Adipose tissue (tissue), 3 donors: Measurements from ENCODE around the gene MYOM3. TPM values are rescaled to one million over a fixed set of nuclear protein-coding genes. Genes with fewer than 3 reads are reported as not detected.
A peak's percentile ranks its signal among the peaks of the same experiment; 100 is the strongest.
"Not testable (repeated sequence)": the region's sequence is repeated elsewhere in the genome, so short reads cannot be mapped to it uniquely, and the experiment has no call there.

Experiments
- H3K27ac ChIP-seq: one replicate; pipeline ENCODE4 v1.5.1; 2013; ENCODE audit warnings: low read depth, low read length
- WGBS, 3 donors: extraction: QIAGEN DNeasy Blood & Tissue Kit; methylation state at CpG; one replicate each; pipeline ENCODE4 v1.1.7; 2013; 5-methylcytosine and 5-hydroxymethylcytosine counted together
- polyA plus RNA-seq, 3 donors: library from polyadenylated mRNA; stranded (reverse); fragments of 200-250 nt; gene quantifications; one replicate each; pipeline ENCODE4 v1.2.3, GENCODE V29; 2013
- donor health status: healthy with polysubstance abuse.
- donor health status: Bipolar disorder and iron deficiency.
- donor health status: healthy.

Gene MYOM3
- polyA plus RNA-seq, 3 donors: 0.33 to 0.76 (median 0.34) TPM

DNA sequence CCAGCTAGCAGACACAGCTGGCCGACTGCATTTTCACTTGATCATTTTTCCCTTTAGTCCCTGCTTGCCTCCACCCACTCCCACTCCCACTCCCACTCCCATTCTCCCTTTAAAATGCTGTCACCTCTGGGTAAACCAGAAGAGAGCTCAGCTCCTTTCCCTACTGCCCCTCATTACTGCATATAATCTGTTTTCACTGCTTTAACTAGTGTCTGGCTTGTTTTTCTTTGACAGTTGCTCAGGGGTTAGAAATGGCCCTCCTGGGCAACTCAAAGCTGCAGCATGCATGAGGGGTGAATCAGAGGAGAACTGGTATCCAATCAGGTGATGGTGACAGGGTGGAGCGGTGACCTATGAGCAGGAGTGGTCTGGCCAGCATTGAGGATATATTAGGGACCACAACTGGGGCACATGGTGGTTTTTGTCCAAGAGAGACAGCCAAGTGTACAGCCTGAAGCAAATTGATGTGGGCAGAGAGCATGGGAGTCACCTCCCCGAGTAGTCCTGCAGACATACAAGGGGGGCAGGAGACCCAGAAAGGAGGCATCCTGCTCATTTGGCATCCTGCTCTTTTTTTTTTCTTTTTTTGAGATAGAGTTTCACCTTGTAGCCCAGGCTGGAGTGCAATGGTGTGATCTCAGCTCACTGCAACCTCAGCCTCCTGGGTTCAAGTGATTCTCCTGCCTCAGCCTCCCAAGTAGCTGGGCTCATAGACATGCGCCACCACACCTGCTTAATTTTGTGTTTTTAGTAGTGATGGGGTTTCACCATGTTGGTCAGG, 89.2 kb downstream of the MYOM3 start:
- H3K27ac ChIP-seq: no peak overlapping the region
- WGBS, 3 donors: 69 to 82% (median 81%) methylated on average over 4 of the region's 4 CpGs

- WGBS, 3 donors: 26 to 86% (median 86%) methylated on average over 7 of the region's 7 CpGs
- no peak overlapping the region for H3K27ac ChIP-seq
These were observed 90.3 kb downstream of the MYOM3 start for GRCh38 chr1:24021403-24022266.

DNA sequence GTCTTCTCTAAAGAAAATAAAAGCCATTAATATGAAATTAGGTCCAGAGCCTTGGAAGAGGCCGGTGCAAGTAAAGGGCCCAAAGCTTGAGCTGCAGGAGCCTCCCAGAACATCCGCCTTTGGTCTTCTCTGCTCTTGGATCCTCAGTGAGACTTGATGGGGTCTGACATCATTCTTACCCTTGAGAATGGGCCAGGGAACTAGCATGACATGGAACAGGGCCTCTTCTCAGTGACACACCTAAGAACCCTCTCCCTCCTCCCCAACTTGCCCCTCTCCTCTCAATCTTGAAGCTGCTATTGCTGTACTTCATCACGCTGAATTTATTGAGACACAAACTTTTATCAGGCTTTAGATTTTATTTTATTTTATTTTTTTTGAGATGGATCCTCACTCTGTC, 91.5 kb downstream of the MYOM3 start:
- no peak overlapping the region for H3K27ac ChIP-seq
- WGBS, 3 donors: 78 to 95% (median 84%) methylated on average over 3 of the region's 3 CpGs

DNA sequence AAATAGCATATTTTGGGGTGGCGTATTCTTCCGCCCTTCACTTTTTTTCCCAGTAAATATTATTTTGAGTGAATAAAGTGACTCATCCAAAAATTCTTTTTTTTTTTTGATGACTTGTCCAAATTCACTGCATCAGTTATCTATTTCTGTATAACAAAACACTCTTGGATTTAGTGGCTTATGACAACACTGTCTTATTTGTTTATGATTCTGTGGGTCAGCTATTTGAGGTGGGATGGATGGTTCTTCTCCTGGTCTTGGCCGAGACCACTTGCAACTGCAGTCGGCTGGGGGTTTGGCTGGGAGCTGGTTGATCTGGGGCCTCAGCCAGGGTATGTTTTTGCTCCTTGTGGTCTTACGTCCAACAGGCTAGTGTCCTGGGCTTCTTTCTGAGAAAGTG, 91.9 kb downstream of the MYOM3 start:
- no peak overlapping the region for H3K27ac ChIP-seq
- WGBS, 3 donors: 59 to 89% (median 64%) methylated on average over 5 of the region's 5 CpGs

- WGBS, 3 donors: 27 to 52% (median 44%) methylated on average over 20 of the region's 20 CpGs
These were observed 93.0 kb downstream of the MYOM3 start for GRCh38 chr1:24018611-24019580.

GRCh38 chr1:24015221-24016210, 96.4 kb downstream of the MYOM3 start:
- H3K27ac ChIP-seq: peak overlapping the region; percentile 43
- 33 to 45% (median 34%) methylated on average over 6 of the region's 6 CpGs for WGBS, 3 donors

More at GRCh38 chr1:24018611-24019580, 93.0 kb downstream of the MYOM3 start:
- H3K27ac ChIP-seq: peak overlapping the region; percentile 36

DNA sequence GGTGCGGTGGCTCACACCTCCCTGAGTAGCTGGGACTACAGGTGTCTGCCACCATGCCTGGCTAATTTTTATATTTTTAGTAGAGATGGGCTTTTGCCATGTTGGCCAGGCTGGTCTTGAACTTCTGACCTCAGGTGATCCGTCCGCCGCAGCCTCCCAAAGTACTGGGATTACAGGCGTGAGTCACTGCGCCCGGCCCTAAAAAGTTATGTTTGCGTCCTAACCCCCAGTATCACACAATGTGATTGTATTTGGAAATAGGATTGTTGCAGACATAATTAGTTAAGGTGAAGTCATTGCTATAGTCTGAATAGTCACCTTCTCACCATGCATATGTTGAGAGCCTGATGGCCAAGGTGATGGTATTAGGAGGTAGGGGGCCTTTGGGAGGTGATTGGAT, 99.1 kb downstream of the MYOM3 start:
- H3K27ac ChIP-seq: not testable (repeated sequence)
- WGBS, 3 donors: 97 to 99% (median 97%) methylated on average over 8 of the region's 8 CpGs

DNA sequence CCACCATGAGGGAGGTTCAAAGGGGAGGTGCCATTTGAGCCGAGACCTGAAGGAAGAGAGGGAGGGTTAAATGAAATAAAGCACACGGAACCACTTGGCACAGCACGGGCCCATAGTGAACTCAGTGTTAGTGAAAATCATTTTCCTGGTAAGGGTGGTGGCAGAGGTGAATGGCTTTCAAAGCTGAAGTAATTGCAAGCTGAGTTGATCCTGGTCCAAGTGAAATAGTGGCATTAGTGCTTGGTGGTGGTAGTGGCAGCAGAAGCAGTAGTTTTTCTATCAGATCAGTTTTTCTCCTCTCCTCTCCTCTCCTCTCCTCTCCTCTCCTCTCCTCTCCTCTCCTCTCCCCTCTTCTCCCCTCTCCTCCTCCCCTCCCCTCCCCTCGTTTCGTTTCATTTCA, 101.3 kb downstream of the MYOM3 start:
- WGBS, 3 donors: 22 to 75% (median 70%) methylated on average over 3 of the region's 5 CpGs
- no peak overlapping the region for H3K27ac ChIP-seq

DNA sequence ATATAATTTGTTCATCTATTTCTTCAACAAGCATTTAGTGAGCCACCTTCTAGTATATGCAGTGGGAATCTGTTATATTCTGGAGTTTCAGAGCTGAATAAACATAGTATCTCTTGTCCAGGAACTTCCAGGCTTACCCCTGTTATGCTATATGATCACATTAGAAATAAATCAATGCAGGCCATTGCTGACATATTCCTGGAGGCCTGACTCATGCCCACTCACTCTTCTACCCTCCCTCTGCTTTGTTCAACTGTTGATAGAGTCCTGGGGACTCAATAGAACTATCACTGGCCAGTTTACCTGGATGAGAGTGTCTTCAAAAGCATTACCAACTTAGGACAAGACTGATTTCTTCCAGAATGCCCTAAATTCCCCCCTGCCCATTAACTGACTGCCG, 102.5 kb downstream of the MYOM3 start:
- WGBS, 3 donors: 75 to 84% (median 75%) methylated on average over 1 of the region's 1 CpG
- no peak overlapping the region for H3K27ac ChIP-seq

GRCh38 chr1:24008574-24009184, 103.3 kb downstream of the MYOM3 start:
- 21 to 68% (median 26%) methylated on average over 2 to 3 of the region's 3 CpGs for WGBS, 3 donors
- not testable (repeated sequence) for H3K27ac ChIP-seq

DNA sequence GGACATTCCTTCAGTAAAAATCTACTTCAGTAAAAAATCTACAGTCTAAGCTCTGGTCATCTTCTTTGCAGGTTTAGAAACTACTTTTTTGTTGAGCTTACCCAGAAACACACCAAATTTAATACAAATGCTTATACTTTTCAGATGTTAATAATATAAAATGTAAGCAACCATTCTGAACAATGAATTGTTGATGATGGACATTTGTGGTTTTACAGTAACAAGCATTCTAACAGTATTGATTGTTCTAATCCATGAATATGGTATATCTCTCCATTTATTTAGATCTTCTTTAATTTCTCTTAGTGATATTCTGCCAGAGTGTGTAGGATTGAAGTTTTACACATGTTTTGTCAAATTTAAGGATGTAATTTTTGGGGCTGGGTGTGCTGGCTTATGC, 104.9 kb downstream of the MYOM3 start:
- H3K27ac ChIP-seq: no peak overlapping the region

Other genes starting within 250 kb of the MYOM3 start
- 10 to 100 TPM; 13.8 to 17.1 (median 14.5) TPM for gene FUCA1, start 243.8 kb downstream of the MYOM3 start, polyA plus RNA-seq
- gene CNR2, start 198.8 kb downstream of the MYOM3 start, polyA plus RNA-seq: under 1 TPM; 0.03 to 0.11 (median 0.06) TPM
- gene PNRC2, start 152.3 kb downstream of the MYOM3 start, polyA plus RNA-seq: 100 to 1,000 TPM in 1 of 3 donors, 10 to 100 TPM in 2; 27.6 to 113 (median 85.2) TPM
- 10 to 100 TPM; 27.4 to 61.7 (median 56.8) TPM for gene SRSF10, start 131.8 kb downstream of the MYOM3 start, polyA plus RNA-seq
- 100 to 1,000 TPM in 1 of 3 donors, under 1 TPM in 2; 0.25 to 200 (median 0.34) TPM for gene IL22RA1, start 31.0 kb upstream of the MYOM3 start, polyA plus RNA-seq
- gene IFNLR1, start 75.2 kb upstream of the MYOM3 start, polyA plus RNA-seq: 1 to 10 TPM in 1 of 3 donors, under 1 TPM in 1, not detected in 1; 0.10 to 2.3 TPM
- gene GRHL3, start 207.2 kb upstream of the MYOM3 start, polyA plus RNA-seq: 1 to 10 TPM in 1 of 3 donors, under 1 TPM in 2; 0.08 to 2.1 (median 0.18) TPM